Naive B cell (primary cell): ENCODE results near the gene APOL6. TPM values are rescaled to one million over a fixed set of nuclear protein-coding genes. Genes with fewer than 3 reads are reported as not detected.

Source experiments
- ATAC-seq, 2 donors: fragments of 150-1000 bp; cut with Tn5 transposase; 2 replicates each; pipeline ENCODE4 v1.10.0; 2021; ENCODE audit warnings: low read depth in 2 of 2, mild to moderate bottlenecking in 2 of 2, moderate library complexity in 2 of 2
- DNase-seq: peaks from one replicate; pipeline ENCODE4 v3.0.0; 2022
- H3K27ac Mint-ChIP-seq, 6 donors: one replicate each; pipeline ENCODE4 v1.8.0; 2020 to 2022; ENCODE audit warnings: mild to moderate bottlenecking in 6 of 6, mixed read lengths in 6 of 6, moderate library complexity in 5 of 6, inconsistent platforms in 2 of 6
- H3K27me3 Mint-ChIP-seq, 3 donors: one replicate each; pipeline ENCODE4 v1.8.0; 2021 to 2022; ENCODE audit warnings: mixed read lengths in 3 of 3, mild to moderate bottlenecking in 1 of 3
- H3K36me3 Mint-ChIP-seq, 2 donors: one replicate each; pipeline ENCODE4 v1.8.0; 2020 to 2022; ENCODE audit warnings: mixed read lengths in 2 of 2, inconsistent platforms in 1 of 2, mild to moderate bottlenecking in 1 of 2
- H3K4me1 Mint-ChIP-seq, 3 donors: one replicate each; pipeline ENCODE4 v1.8.0; 2020 to 2022; ENCODE audit warnings: mixed read lengths in 3 of 3, inconsistent platforms in 1 of 3, mild to moderate bottlenecking in 1 of 3, moderate library complexity in 1 of 3
- H3K4me3 Mint-ChIP-seq, 8 donors: one replicate each; pipeline ENCODE4 v1.8.0; 2020 to 2022; ENCODE audit warnings: mild to moderate bottlenecking in 8 of 8, mixed read lengths in 8 of 8, moderate library complexity in 8 of 8, inconsistent platforms in 2 of 8
- H3K9me3 Mint-ChIP-seq, 7 donors: one replicate each; pipeline ENCODE4 v1.8.0; 2020 to 2022; ENCODE audit warnings: mixed read lengths in 7 of 7, mild to moderate bottlenecking in 5 of 7, inconsistent platforms in 2 of 7, moderate library complexity in 1 of 7
- polyA plus RNA-seq, 6 donors: library from polyadenylated mRNA; unstranded; fragments of 300-500 nt; fragmentation: Illumina TruSeq; gene quantifications; one replicate each; pipeline ENCODE4 v1.2.3, GENCODE V29; 2021; ENCODE audit warnings: low read depth in 6 of 6

APOL6 gene
- polyA plus RNA-seq, 6 donors from 2014 or later = 1.4 to 2.8 (median 2.0) TPM

DNA sequence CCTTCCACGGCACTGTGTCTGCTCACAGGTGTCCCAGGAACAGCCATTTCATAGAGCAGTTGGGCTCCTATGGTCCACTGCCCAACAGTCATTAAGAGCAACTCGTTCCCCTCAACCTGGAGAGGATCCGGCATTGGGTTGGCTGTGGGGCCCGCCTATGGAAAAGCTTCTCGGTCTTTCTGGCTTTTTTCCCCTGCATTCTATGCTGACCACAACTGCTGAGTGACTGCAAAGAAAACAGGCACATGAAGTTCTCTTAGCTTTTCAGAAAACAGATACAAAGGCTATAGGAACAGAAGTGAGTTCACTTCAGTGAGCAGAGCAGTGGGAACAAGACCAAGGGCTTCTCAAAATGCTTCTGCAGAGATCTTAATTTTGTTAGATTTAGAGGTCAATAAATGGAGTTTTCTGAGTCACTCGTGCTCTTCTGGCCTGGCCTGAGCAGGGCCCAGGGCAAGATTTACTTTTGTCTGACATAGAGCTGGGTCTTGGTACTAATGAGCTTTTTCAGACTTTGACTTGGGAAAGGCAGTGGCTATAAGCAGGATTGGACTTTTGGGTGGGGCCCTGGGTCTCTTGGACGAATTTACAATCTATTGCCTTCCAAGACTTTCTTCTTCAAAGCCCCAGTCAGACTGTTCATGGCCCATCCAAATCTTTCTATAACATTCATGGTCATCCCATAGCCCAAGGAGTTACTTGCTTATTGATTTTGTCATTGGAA, 55.8 kb downstream of the APOL6 start:
- H3K4me1 Mint-ChIP-seq = no peaks in the 10 kb centered on the region
- no peak for ATAC-seq
- H3K27ac Mint-ChIP-seq = peak overlapping the region in 1 of 6 donors; percentile 52
- no peak for DNase-seq
- H3K36me3 Mint-ChIP-seq = no peaks in the 10 kb centered on the region
- no peaks in the 10 kb centered on the region for H3K9me3 Mint-ChIP-seq
- H3K4me3 Mint-ChIP-seq = no peak overlapping the region
- peaks cover 4 to 19% (median 14%) of the 10 kb centered on the region in 3 donors for H3K27me3 Mint-ChIP-seq

DNA sequence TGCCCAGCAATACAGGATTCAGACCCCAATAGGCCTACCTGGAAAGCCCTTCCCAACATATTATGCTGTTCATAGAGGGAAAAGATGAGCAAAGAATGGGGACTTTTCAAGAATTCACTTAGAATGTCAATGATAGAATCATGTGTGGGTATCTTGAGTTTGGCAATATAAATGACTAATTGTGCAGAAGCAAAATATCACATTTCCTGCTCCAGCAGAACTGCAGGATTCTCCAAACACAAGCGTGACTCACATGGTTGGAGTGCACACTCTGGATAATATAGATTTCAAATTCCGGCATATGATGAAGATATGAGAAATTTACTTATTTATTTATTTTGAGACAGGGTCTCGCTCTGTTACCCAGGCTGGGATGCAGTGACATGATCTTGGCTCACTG, 56.9 kb downstream of the APOL6 start:
- H3K36me3 Mint-ChIP-seq = no peaks in the 10 kb centered on the region
- H3K9me3 Mint-ChIP-seq = no peaks in the 10 kb centered on the region
- no peak for DNase-seq
- no peaks in the 10 kb centered on the region for H3K4me1 Mint-ChIP-seq
- peaks cover 5 to 20% (median 9%) of the 10 kb centered on the region in 3 donors for H3K27me3 Mint-ChIP-seq
- no peak for ATAC-seq
- no peak overlapping the region for H3K4me3 Mint-ChIP-seq
- H3K27ac Mint-ChIP-seq = peak overlapping the region in 1 of 6 donors; percentile 27

DNA sequence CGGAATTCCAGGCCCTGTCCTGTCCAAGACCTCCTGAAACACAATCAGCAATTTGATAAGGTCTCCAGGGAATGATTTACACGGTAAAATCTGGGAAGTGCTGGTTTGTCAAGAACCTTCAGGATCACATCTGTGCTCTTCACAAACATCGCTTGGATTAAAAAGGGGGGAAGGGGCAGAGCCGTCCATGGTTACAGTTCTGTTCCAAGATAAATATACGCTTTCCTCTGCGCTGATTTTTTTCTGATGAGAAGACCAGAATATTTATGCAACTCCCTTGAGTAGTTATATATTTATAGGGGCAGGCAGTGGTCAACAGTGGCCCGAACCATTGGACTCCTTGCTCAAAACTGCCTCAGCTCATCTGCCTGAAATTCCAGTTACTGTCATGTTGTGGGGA, 60.2 kb downstream of the APOL6 start:
- Mint-ChIP-seq H3K4me3 (no peak overlapping the region), H3K4me1 (no peaks in the 10 kb centered on the region), H3K9me3 (peaks cover 4 to 11% (median 8%) of the 10 kb centered on the region in 7 donors), H3K36me3 (peaks cover 7 to 10% of the 10 kb centered on the region in 2 donors), H3K27ac (no peak overlapping the region), H3K27me3 (peaks cover 15 to 29% (median 19%) of the 10 kb centered on the region in 3 donors)
- ATAC-seq (no peak), DNase-seq (no peak)

DNA sequence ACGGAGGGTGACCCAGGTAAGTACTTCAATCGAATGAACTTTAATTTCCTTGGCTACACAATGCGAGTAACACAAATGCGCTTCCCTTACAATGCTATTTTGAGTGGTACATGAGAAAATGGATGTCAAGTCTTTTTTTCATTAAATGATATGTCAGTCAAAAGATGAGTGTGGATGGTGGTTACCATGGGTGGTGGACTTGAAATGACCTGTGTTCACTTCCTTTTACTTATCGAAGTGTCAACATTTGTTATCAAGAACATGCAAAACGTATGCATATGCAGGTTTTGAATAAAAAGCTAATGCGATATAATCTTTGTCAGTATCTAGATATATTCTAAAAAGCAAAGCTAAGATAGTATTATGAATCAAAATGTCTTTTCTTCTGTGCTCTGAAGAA, 60.7 kb downstream of the APOL6 start:
- peaks cover 4 to 14% (median 11%) of the 10 kb centered on the region in 7 donors for H3K9me3 Mint-ChIP-seq
- ATAC-seq (no peak), DNase-seq (no peak)
- H3K27me3 Mint-ChIP-seq = peaks cover 20 to 31% (median 23%) of the 10 kb centered on the region in 3 donors
- no peak overlapping the region for H3K4me3 Mint-ChIP-seq
- peaks cover 7 to 15% of the 10 kb centered on the region in 2 donors for H3K36me3 Mint-ChIP-seq
- H3K27ac Mint-ChIP-seq = no peak overlapping the region
- no peaks in the 10 kb centered on the region for H3K4me1 Mint-ChIP-seq

DNA sequence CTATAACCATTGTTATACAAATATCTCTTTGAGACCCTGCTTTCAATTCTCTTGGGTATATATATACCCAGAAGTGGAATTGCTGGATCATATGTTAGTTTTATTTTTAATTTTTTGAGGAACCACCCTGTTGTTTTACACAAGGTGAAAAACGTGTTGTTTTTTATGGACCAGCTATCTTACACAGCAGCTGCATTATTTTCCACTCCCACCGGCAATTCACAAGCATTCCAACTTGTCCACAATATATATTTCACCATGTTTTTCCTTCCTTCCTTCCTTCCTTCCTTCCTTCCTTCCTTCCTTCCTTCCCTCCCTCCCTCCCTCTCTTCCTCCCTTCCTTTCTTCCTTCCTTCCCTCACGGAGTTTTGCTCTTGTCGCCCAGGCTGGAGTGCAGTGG, 63.1 kb downstream of the APOL6 start:
- H3K27ac Mint-ChIP-seq = no peak overlapping the region
- H3K9me3 Mint-ChIP-seq = peaks cover 4 to 14% (median 11%) of the 10 kb centered on the region in 7 donors
- peaks cover 29 to 41% (median 30%) of the 10 kb centered on the region in 3 donors for H3K27me3 Mint-ChIP-seq
- H3K4me1 Mint-ChIP-seq = no peaks in the 10 kb centered on the region
- DNase-seq = no peak
- H3K36me3 Mint-ChIP-seq = peaks cover 7 to 16% of the 10 kb centered on the region in 2 donors
- no peak for ATAC-seq
- H3K4me3 Mint-ChIP-seq = no peak overlapping the region

DNA sequence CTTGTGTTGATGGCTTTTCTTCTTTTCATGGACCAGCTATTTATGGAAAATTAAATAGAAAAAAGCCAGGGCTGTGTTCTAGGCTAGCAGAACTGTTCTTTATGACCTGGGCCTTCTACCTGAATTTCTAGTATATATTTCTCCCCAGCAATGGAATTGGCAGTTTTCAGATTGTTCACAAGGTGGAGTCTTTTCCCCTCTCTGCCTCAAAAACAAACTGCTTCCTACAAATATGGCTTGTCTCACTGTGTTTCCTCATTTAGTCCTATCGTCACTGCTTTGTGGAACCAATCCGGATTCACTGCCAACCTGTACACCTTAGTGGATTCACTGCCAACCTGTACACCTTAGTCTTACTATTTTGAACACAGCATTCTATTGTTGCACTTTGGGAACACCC, 64.4 kb downstream of the APOL6 start:
- H3K4me1 Mint-ChIP-seq = no peaks in the 10 kb centered on the region
- DNase-seq (no peak), ATAC-seq (no peak)
- H3K27me3 Mint-ChIP-seq = peaks cover 24 to 39% (median 30%) of the 10 kb centered on the region in 3 donors
- peaks cover 7 to 16% of the 10 kb centered on the region in 2 donors for H3K36me3 Mint-ChIP-seq
- H3K4me3 Mint-ChIP-seq = no peak overlapping the region
- peaks cover 4 to 14% (median 11%) of the 10 kb centered on the region in 7 donors for H3K9me3 Mint-ChIP-seq
- peak overlapping the region in 1 of 6 donors; percentile 49 for H3K27ac Mint-ChIP-seq

DNA sequence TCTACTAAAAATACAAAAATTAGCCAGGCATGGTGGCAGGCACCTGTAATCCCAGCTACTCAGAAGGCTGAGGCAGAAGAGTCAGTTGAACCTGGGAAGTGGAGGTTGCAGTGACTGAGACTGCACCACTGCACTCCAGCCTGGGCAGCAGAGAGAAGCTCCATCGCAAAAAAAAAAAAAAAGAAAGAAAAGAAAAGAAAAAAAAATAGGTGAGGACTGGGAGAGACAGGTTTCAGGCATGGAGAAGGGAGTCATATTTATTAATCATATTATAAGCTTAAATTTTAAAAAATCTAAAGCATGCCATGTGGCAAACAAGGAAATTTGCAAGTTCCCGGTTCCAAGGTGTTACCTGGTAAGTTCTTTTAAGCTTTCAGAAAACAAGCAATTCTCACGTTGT, 69.3 kb downstream of the APOL6 start, which contains the start of gene APOL5:
Gene APOL5, plus strand, starts transcription at position 301 of the 400 bp plus-strand sequence. Its CDS starts 0 bp downstream, at position 301.
- peaks cover 4 to 21% (median 12%) of the 10 kb centered on the region in 7 donors for H3K9me3 Mint-ChIP-seq
- H3K27me3 Mint-ChIP-seq = peaks cover 29 to 58% (median 41%) of the 10 kb centered on the region in 3 donors
- no peak for DNase-seq
- H3K27ac Mint-ChIP-seq = no peak within 1 kb of the TSS
- no peaks in the 10 kb centered on the region for H3K4me1 Mint-ChIP-seq
- H3K4me3 Mint-ChIP-seq = no peak within 1 kb of the TSS
- no peak for ATAC-seq
- H3K36me3 Mint-ChIP-seq = peaks cover 6 to 25% of the 10 kb centered on the region in 2 donors

Other genes with a start within 250 kb of the APOL6 start
- 10 to 100 TPM; 56.1 to 76.6 (median 64.0) TPM for gene MCM5, start 248.3 kb upstream of the APOL6 start, polyA plus RNA-seq
- not detected for gene RASD2, start 107.6 kb upstream of the APOL6 start, polyA plus RNA-seq
- gene MB, start 31.1 kb upstream of the APOL6 start, polyA plus RNA-seq = not detected
- not detected for gene APOL5, start 69.4 kb downstream of the APOL6 start, polyA plus RNA-seq